SH-SY5Y (cell line): ENCODE data around the gene DYNC1LI2.

Experiments
- GATA2 ChIP-seq: IDR thresholded peaks from 2 replicates; pipeline ENCODE4 v1.6.1; 2011; ENCODE audit warnings: mild to moderate bottlenecking, low read depth, low read length
- GATA3 ChIP-seq: IDR thresholded peaks from 2 replicates; pipeline ENCODE4 v1.6.1; 2011; ENCODE audit warnings: low read depth, mild to moderate bottlenecking, low read length, moderate library complexity

DNA sequence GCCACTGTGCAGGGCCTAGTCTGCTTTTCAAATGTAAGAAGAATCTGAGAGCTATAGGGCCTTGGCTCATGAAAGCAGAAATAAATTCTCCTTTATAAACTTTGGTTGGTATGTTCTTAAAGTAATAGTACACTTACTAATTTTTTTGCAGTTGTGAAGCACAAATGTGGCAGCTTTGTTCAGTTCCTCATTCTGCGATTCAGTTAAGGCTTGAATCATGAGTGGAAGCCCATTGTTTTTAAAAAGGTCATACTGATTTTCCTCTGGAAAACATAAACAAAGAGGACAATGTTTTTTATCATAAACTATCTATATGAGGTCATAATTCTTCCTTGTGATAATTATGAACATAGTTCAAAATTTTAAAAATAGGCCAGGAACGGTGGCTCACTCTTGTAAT lies 23.6 kb upstream of the DYNC1LI2 start:
- TF ChIP-seq GATA3: no peak
- no peak for TF ChIP-seq GATA2
